Hepatocyte (in vitro differentiated cells): ENCODE results near the gene MTG2.

Experiments
- EZH2 ChIP-seq: fragments of 200-600 bp; sonication (generic); IDR thresholded peaks from 2 replicates; pipeline ENCODE4 v1.6.1; 2016; ENCODE audit warnings: antibody characterized with exemption, mild to moderate bottlenecking, borderline replicate concordance
- EZH2phosphoT487 ChIP-seq: fragments of 200-600 bp; sonication (generic); IDR thresholded peaks from one replicate; pipeline ENCODE4 v1.6.1; 2018; ENCODE audit warnings: antibody characterized with exemption, mild to moderate bottlenecking, low read depth, moderate library complexity; ENCODE audit not compliant: unreplicated experiment, severe bottlenecking
- TF ChIP-seq, protein P1 (sequence below): fragments of 200-600 bp; sonication (generic); IDR thresholded peaks from 2 replicates; pipeline ENCODE4 v1.5.1; 2016; ENCODE audit warnings: antibody characterized with exemption, mild to moderate bottlenecking; ENCODE audit not compliant: poor library complexity

DNA sequence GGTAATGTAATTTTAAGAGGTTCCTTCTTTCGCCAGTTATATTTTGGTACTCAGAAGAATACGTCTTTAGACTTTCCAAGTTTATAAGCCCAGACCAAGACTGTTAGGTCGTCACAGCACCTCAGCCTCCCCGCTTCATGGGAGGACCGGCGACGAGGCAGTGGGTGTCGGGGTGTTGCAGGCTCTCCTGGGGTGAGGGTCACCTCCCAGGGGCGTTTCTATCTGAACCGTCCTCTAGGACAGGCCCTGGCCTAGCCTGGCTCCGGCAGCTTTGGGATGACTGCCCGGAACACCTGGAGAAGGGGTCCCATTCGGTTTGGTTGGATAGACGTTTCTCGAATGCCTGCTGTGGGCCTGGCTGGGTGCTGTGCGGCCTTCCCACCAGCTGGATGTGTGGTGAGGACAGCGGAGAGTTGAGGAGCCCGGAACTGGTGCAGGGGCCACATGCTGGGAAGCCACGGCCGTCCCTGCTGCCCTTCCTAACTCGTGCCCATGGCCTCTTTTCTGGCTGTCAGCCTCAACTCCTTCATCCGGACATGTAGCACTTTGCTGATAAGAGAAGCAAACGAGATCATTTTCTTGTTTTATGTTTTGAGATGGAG, 56.6 kb downstream of the MTG2 start:
- TF ChIP-seq, protein P1, sequence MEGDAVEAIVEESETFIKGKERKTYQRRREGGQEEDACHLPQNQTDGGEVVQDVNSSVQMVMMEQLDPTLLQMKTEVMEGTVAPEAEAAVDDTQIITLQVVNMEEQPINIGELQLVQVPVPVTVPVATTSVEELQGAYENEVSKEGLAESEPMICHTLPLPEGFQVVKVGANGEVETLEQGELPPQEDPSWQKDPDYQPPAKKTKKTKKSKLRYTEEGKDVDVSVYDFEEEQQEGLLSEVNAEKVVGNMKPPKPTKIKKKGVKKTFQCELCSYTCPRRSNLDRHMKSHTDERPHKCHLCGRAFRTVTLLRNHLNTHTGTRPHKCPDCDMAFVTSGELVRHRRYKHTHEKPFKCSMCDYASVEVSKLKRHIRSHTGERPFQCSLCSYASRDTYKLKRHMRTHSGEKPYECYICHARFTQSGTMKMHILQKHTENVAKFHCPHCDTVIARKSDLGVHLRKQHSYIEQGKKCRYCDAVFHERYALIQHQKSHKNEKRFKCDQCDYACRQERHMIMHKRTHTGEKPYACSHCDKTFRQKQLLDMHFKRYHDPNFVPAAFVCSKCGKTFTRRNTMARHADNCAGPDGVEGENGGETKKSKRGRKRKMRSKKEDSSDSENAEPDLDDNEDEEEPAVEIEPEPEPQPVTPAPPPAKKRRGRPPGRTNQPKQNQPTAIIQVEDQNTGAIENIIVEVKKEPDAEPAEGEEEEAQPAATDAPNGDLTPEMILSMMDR = no peak
- TF ChIP-seq EZH2phosphoT487 = no peak
- no peak for TF ChIP-seq EZH2
